Hematopoietic multipotent progenitor cell treated with erythropoietin and hydrocortisone succinate and interleukin-3 and kit ligand, for 15 days (in vitro differentiated cells): Measurements from ENCODE around the gene DCLK1.

Source experiments
- DNase-seq: peaks from one replicate; pipeline ENCODE4 v3.0.0-alpha.2; 2015; ENCODE audit warnings: low spot score

The DCLK1 gene

DNA sequence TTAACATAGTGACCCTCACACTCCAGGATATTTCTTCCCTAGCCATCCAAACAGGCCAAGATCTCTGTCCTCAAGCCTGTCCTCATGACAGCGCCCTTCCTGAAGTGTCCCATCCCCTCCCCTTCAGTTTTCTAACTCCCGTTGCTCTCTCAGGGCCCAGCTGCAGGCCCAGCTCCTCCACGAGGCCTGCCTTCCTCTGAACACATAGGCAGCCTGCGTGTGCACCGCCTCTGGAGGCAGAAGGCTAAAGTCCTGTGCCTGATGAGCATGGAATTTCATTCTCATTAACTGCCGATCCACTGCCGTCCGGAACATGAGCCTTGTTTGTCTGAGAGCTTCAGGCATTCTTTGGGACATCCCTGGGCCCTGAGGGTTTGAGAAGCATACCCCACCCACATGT is 306.4 kb downstream of the DCLK1 start:
- DNase-seq: no peak

DNA sequence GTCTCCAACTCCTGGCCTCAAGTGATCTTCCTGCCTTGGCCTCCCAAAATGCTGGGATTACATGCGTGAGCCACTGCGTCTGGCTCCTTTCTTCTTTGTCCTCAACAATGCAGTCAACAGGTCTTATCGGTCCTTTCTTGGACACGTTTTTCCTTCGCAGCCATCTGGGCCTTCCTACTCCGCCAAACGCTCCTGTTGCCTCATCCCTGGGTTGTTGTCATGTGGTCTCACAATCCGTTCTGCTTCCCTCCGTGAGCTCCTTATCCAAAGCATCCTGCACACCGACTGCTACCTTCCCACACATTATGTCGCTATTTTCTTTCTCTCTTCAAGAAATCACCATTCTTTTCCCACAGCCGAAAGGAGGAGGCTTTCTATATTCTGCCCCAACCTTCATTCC is 306.8 kb downstream of the DCLK1 start:
- DNase-seq: no peak

DNA sequence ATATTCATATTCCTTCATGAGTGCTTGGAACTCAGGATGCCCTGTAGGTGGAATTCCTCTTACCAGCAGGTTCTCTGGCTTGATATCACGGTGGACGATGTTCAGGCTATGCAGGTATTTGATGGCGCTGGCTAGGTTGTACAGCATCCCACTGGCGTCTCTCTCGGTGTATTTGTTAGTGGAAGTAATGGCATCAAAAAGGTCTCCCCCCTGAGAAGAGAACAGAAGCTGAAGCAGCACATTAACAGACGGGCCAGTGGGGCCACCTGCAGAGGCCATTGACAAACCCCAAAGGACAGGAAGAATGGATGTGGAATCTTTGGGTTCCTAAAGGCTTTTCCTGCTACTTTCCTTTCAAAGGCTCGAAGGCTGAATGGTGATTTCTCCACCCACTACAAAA is 308.5 kb downstream of the DCLK1 start:
- no peak for DNase-seq

DNA sequence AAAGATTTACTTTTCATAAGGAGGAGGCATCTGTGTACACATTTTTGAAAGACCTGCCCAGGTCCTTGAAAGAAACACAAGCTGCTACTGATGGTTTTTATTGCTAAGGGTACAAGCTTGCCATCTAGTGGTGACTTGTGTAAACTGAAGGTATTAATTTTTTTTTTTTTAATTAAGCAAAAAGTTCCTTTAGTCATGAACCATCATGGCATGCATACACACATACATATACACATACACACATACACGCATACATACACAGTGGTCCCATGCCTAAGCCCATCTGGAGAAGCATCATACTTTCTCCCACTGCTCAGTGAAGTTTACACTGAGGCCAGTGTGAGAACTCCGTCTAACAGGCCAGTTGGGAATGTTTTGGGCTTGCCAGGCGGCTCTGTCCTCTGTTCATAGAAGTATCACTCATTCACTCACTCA is 312.5 kb downstream of the DCLK1 start:
- DNase-seq: peak; percentile 14

DNA sequence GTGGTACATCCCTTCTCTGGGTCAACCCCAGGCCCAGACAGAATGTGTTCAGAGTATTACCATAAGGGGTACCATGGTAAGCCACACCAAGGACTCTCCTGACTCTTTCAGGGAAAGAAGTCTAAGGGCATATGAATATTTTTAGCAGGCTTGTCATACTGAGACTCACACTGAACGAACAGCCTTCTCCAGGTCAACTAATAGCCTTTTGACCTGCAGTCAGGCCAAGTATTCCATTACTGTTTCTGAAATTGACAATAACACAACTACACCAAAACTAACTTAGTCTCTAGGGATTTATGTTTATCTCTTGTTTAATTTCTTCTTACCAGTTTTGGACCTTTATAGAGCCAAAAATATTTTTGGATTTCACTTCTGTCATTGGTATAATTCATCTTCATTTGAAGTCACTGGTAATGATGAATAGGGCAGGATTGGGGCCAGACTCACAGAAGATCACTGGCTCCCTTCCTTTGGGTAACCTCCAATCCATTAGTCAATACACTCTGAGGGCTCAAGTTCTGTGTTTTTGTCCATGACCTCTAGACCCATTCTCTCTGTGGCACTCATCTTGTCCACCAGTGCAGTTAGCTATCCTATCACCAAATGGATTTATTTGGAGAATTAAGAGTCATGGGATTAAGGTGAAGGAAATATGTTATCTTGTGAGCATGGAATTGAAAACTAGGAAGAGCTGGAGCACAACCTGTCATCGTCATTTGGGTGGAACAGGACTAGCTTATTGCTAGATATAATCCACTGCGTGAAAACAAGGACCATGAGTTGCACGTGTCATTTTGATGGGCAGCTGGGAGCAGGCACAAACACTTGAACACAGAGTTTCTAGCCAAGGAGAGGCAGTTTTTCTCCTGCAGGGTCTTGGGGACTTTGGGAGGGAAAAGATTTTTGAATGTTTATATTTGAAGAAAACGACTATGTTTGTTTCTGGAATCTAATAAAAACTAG is 313.3 kb downstream of the DCLK1 start:
- DNase-seq: no peak

DNA sequence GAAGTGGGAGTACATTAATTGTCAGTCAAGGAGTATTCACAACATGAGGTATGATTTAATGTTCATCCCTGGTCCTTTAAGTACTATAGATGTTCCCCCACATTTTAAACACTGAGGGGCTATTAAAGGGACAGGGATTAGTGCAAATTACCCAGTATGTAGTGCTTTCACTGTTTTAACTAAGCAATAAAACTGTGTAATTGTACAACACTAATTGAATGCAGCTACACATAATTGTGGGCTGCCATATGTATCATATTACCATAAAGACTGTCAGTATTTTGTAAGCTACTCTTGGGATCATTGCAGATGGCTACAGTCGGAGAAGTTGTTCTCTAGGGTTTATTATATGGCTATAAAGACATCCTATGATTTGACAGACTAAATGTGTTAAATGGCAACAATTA is 316.6 kb downstream of the DCLK1 start:
- DNase-seq: no peak

DNA sequence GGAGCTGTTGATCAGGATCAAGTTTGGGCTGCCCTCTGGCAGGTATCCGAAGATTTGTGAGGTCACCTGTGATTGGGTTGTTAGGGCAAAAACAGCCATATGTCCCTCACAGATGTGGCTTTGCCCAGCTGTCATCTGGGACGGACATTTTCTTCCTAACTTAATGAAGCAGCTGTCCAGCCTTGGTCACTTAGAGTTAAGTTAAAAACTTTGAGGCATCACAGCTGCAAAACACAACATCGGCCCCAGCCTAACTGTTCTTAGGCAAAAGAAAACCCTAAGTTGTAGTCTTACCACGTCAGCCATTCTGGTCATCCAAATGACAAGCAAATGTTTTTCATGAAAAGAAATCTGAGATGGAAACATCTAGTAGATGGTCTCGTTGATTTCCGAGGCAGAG is 318.4 kb downstream of the DCLK1 start:
- DNase-seq: no peak

DNA sequence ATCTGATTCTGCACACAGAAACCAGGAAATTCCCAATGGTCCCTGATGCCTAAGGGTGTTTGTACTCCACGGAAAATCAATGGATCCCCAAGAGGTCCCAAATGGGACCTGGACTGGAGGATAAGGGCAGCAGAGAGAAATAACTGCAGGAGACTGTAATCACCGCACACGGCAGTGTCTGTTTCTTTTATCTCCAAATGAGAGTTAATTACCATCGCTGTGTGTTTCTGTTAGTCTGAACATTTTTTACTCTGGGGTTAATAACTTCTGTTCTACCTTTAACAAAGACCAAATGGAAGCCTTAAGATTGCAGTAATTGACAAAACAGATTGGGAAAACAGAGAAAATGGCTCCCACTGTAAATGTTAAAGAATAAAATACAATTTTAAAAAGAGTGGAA is 320.9 kb downstream of the DCLK1 start:
- no peak for DNase-seq

DNA sequence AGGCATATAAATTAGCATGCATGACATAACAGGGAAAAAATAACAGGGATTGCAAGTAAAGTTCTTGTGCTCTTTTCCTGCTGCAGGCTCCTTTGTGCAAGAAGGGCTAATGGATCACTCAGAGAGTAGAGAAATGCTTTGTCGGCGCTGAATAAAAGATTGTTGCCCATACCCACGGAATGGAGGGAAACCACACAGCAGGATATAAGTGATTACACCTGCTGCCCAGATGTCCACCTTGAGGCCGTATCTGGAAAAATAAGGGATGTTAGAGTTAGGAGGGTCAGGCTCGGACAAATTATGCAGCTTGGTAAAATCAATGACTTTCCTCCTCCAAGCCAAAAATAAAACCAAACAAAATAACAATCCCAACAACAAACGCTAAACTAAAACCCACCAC is 322.3 kb downstream of the DCLK1 start:
- no peak for DNase-seq

DNA sequence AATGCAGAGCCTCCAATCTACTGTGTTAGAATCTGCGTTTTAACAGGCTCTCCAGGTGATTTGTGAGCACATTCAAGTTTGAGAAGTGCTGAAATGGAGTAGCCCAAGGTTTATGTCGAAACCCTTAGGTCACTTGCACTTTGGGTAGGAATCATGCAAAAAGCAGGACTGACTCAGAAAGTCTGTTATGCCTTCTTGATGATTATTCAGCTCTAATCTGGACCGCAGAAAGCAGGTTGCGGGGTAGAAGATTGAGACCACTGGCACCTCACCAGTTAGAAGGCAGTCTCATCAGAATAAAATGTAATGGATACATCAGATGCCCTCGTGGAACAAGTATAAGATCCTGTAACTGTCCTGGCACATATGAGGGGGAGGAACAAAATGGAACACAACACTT is 326.3 kb downstream of the DCLK1 start:
- DNase-seq: no peak

DNA sequence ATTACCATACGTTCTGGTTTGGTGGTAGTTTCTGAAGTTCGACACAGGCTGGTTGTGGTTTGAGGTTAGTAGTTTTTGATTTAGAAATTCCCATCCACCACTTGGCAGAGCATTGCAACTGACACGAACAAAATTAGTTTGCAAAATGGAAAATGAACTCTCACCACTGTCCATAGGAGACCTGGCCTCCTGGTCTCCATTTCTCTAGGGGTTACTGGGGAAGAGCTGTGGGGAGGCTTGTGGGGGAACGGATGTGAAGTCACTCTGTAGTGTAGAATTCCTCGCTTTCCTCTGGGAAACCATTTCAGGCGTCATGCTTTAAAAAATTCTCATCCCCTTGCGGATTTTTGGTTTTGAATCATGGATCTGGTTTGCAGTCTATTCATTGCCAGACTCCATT is 333.2 kb downstream of the DCLK1 start:
- DNase-seq: no peak

DNA sequence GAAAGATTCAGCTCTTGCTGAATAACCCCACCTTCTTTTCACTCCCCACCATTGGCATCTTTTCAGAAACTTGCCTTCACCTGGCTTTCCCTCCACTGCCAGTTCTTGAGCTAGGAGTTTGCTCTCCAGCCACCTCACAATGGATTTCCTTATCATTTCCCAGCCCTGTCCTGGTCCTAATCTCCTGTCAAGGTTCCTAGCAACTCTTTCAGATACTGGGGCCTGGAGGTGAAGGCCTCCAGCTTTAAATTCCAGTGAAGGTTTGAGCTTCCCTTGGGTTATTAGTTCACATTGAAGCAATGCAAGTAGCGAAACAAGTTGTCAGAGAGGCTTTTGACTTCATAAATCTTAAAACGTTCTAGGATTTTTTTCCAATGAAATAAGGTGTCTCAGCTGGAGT is 333.9 kb downstream of the DCLK1 start:
- DNase-seq: no peak

DNA sequence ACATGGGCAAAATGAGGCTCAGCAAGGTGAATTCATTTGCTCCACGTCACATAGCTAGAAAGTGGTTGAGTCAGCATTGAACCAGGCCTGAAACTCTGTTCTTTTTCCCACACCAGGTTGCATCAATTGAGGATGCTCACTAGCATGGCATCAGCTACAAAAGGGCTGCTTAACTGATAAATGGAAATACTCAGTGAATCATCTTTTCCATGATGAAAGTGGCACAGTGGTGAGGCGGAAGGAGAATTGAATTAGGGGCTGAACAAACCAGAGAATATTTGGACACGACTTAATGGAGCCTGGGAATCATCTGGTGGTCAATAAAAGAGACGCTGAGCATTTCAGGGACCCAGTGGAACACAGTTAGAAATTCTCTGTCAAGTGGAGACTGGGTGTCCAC is 334.6 kb downstream of the DCLK1 start:
- no peak for DNase-seq

DNA sequence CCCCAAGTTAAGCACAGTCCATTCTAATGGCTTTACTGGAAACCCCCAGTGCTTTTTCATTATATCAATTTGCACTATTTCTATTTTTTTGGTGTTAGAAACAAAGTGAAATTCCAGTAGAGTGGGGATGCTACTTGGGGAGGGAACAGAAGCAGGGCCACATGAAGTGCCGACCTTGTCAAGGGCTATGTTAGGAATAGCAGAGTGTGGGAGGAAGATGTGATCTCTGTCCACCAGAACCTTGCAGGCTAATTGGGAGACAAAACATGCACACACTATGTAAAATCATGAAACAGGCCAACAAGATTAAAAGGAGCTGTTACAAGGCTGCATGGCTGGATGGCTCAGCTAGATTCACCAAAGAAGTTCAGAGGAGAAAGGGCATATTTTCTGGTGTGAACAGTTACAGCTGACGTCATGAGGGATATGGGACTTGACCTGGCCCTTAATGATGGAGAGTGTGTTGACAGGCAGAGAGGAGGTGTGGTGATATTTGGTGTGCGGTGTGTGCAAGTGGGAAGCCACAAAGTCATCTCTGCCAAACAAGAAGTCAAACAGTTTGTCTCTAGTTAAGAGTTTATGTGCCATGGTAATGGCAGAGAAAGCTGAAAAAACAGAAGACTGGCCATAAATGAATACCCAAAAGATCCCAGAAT is 336.3 kb downstream of the DCLK1 start:
- no peak for DNase-seq

DNA sequence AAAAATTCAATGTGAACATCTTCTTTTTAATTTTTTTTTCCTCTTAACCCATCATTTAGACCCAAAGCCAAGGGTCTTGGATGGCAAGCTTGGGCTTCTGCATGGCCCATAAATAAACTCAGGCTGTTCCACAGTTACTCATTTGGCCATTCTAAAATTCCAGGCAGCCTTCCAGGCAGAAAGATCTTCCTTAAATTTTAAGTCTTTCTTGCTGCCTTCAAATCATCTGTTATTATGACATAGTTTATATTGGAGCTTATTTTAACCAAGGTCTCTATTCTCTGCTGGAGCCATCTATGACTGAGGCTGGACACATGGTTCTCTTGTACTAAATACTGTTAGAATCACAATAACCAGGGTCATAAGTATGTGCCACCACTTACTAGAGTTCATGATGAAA is 337.4 kb downstream of the DCLK1 start:
- no peak for DNase-seq

DNA sequence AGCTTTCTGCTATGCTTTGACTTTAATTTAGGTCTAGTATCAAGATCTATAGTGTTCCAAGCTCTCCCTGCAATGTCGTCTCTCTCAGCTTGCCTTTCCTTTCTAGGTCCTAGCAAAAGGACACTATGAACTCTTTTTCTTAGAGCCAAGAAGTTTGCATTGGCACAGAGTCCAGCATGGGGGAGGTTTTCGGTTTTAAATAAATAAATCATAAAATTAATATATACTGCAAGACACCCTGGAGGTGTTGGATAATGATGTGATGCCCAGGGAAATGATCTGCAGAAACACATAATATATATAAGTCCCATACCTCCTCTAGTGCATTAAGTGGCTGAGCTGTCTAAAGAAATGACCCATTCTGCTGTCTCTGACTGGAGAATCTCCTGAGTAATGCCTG is 338.3 kb downstream of the DCLK1 start:
- no peak for DNase-seq

DNA sequence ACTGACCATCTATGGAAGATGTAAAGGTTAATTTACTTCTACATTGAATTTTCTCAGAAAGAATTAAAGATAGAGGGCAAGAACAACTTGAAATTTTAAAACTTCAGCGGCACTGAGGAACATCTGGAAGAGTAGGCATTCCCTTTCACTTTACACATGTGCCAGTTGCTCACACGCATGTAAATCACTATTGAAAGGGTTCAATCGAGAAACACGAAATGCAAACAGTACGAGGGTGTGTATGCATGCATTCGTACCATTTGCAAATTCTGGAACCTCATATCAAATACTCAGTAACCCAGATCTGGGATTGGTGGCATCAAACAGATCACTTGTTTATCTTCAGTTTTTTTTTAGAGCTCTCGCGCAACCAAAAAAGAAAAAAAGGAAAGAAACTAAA is 339.2 kb downstream of the DCLK1 start:
- no peak for DNase-seq

DNA sequence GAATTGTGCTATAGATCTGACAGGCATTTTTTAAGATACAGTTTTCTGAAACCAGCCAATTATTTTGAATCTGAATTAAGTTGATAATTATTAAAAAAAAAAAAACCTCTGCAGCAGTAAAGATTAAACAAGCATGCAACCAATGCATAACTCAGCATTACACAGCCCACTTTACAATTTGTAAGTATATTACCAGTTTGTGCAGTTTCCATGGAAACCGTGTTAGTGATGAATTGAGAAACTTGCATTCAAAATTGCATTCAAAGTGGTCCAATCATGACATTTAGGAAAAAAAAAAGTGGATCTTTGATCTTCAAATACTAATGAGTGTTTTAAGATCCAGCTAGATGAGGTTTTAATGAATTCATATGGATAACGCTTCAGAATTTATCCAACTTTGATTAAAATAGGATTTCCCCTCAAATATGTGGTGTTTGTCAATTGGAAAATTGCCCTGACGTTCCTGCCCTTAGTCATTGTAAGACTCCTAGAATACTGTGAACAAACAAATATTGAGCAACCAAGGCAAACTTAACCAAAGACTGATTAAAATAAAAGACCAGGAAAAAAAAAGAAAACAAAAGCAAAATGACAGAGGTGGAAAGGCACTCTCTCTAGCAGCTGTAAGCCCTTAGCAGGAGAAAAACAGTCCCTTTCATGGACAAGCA is 339.9 kb downstream of the DCLK1 start:
- DNase-seq: no peak

DNA sequence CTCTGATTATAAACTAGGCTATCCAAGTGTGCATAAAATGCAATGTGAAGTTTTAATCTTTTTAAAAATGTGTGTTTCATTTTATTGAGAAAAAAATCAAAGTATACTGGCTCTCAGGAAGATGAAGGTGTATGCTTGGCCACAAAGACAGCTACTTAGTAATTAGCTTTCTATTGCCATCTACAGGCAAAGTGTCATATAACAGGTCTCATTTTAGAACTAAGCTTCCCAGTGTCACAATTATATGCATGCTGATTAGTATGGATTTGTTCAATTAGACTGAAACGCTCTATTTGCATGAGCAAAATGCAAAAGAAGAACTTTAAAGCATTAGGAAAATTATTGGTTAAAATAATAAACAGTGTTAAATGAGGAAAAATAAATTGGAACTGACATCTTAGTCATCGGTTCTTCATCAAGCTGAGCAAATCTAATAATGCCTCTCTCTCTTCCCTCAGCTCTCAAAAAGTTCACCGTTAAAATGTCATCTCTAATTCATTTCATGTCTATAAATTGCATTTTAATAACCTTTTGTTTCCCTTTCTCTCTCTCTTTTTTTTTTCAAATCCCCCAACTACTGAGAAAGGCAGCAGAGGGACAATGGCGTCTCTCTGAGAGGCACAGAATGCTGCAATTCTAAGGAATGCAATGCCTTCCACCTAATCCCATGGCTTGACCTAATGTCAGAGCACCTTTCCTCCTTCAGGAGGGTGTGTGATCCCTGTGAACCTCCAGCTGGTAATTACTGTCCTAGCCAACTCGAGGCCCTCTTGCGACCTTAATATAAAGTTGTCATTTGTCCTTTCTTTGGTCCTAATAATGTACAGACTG is 341.6 kb downstream of the DCLK1 start:
- DNase-seq: no peak

DNA sequence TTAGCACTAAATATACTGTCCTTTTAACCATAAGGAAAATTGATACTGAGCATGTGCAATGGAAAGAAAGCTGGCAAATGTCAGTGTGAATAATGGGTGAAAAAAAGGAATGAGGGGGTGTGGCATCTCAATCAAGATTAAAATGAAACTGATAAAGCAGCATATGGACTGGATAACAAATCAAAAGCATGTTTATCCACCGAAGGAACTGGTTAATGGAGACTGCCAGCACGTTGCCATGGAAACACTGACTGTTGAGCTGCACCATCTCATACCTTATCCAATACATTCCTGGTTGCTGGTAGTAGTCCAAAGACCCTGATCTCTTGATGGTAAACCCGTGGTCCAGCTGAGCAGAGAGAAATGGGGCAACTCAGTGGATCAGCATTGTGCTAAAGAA is 343.2 kb downstream of the DCLK1 start:
- DNase-seq: no peak

DNA sequence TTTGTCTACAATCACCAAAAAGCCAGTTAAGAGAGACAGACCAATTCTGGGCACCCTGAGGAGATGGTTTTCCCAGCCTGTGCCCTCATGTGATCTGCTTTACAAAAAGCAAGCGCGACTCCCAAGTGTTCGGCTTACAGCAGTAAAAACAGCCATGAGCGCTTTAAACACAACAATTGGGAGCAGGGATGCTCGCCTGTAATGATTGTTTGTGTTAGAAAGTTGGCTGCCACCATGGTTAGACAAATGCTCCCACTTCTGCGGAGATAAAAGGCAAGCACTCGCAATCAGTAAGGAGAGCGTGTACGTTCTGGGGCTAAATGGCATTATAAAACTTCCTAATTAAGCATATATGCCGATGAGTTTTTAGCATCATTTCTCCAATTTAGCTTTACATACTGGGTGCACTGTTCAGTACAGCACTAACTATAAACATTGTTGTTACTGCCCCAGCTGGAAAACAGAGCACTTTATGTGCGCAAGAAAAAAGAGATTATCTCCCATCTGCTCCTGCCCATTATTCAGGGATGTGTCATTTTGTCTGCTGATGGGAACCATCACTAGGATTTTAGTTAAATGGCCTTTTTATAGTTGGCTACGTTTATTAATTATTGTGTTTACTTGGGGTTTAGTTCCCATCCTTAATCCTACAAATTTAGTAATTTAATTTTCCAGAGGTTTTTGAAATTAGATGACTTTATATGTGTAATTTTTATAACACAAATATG is 345.4 kb downstream of the DCLK1 start:
- no peak for DNase-seq
